GM13977 (cell line): Measurements from ENCODE around the gene LDLRAP1.

Experiments used
- DNase-seq: peaks from one replicate; pipeline ENCODE4 v3.0.0; 2012; ENCODE audit warnings: low spot score
- CTCF ChIP-seq: IDR thresholded peaks from 2 replicates; pipeline ENCODE4 v1.5.1; 2012; ENCODE audit warnings: mild to moderate bottlenecking, control low read depth; ENCODE audit not compliant: insufficient read depth; ENCODE audit errors: extremely low read depth, missing control alignments
- in situ Hi-C: fragments of 300-500 bp; cut with MboI; formaldehyde crosslinking; loops from one replicate; pipeline ENCODE4 v1.12.0; 2022; ENCODE audit warnings: low sequenced_read_pairs, low pct_unique_long_range_greater_than_20kb, mixed read lengths, inconsistent platforms; ENCODE audit not compliant: unreplicated experiment

LDLRAP1 gene

GRCh38 chr1:25573961-25574360 lies 30.6 kb downstream of the LDLRAP1 start:
- no peak for TF ChIP-seq CTCF
- in situ Hi-C loops, result no loop called here
- no peak for DNase-seq

GRCh38 chr1:25575191-25575590 lies 31.8 kb downstream of the LDLRAP1 start:
- TF ChIP-seq CTCF, result no peak
- DNase-seq, result no peak
- in situ Hi-C loops, result no loop called here

GRCh38 chr1:25576459-25577133 lies 33.2 kb downstream of the LDLRAP1 start:
- in situ Hi-C loops, result no loop called here
- no peak for TF ChIP-seq CTCF
- DNase-seq, result no peak

GRCh38 chr1:25577134-25577920 lies 33.9 kb downstream of the LDLRAP1 start:
- DNase-seq, result no peak
- no peak for TF ChIP-seq CTCF
- in situ Hi-C loops, result no loop called here

- in situ Hi-C loops, result no loop called here
- no peak for DNase-seq
Observed at GRCh38 chr1:25579292-25580252, 36.2 kb downstream of the LDLRAP1 start.

More at GRCh38 chr1:25579292-25580252, 36.2 kb downstream of the LDLRAP1 start:
- no peak for TF ChIP-seq CTCF
